ENCODE measurements around the gene NBAS.

GRCh38 chr2:15241201-15241600 lies 319.9 kb downstream of the NBAS start:
- TF ChIP-seq CTCF (IDR thresholded peaks at IDR 0.05; ENCODE audit: insufficient read depth, low read length, poor library complexity, severe bottlenecking) = no peak
- no peak for TF ChIP-seq EZH2phosphoT487 (conservative IDR thresholded peaks at IDR 0.05; ENCODE audit: low read length)

Measured in SU-DHL-6 (cell line).